HL-60 (cell line): ENCODE measurements around the gene AOC3.

ENCODE experiments used
- CTCF ChIP-seq: IDR thresholded peaks from one replicate; pipeline ENCODE4 v1.5.1; 2011; ENCODE audit warnings: low read length, control low read depth, inconsistent platforms; ENCODE audit not compliant: insufficient read depth
- GABPA ChIP-seq: IDR thresholded peaks from 2 replicates; pipeline ENCODE4 v1.6.1; 2012; ENCODE audit warnings: low read depth
- POLR2AphosphoS5 ChIP-seq: IDR thresholded peaks from 2 replicates; pipeline ENCODE4 v1.6.1; 2012; ENCODE audit warnings: low read depth
- REST ChIP-seq: IDR thresholded peaks from 2 replicates; pipeline ENCODE4 v1.6.1; 2012; ENCODE audit warnings: low read depth; ENCODE audit not compliant: insufficient replicate concordance
- SPI1 ChIP-seq: IDR thresholded peaks from 2 replicates; pipeline ENCODE4 v1.6.1; 2012; ENCODE audit warnings: low read depth, mild to moderate bottlenecking, borderline replicate concordance

DNA sequence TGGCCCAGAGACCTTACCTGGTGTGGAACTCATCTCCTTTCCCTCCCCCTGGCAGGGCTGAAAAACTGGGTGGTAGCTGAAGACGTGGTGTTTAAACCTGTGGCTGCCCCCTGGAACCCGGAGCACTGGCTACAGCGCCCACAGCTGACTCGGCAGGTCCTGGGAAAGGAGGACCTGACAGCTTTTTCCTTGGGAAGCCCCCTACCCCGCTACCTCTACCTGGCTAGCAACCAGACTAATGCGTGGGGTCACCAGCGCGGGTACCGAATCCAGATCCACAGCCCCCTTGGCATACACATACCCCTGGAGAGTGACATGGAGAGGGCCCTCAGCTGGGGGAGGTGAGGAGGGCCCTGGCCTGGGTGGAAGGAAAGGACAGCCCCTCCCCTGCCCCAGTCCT is 2.0 kb upstream of the AOC3 start:
- TF ChIP-seq CTCF (no peak), POLR2AphosphoS5 (no peak), GABPA (no peak), REST (no peak), SPI1 (no peak)
